ENCODE results near the gene NPFFR1. TPM values are rescaled to one million over a fixed set of nuclear protein-coding genes. Genes with fewer than 3 reads are reported as not detected.

The NPFFR1 gene
- total RNA-seq, 2 experiments from 2014 or later = not detected

GRCh38 chr10:70320751-70321150 lies 36.9 kb upstream of the NPFFR1 start:
- Mint-ChIP-seq H3K27me3 (no peaks in the 10 kb centered on the region), H3K27ac (no peak overlapping the region), H3K9me3 (no peaks in the 10 kb centered on the region), H3K4me1 (peaks cover 25% of the 10 kb centered on the region), H3K4me3 (no peak overlapping the region), H3K36me3 (no peaks in the 10 kb centered on the region)
- DNase-seq = no peak

GRCh38 chr10:70319824-70320223 lies 36.0 kb upstream of the NPFFR1 start:
- Mint-ChIP-seq H3K4me3 (no peak overlapping the region), H3K27ac (no peak overlapping the region), H3K27me3 (no peaks in the 10 kb centered on the region), H3K36me3 (no peaks in the 10 kb centered on the region), H3K4me1 (peaks cover 20% of the 10 kb centered on the region), H3K9me3 (no peaks in the 10 kb centered on the region)
- DNase-seq = no peak

GRCh38 chr10:70319183-70319582 lies 35.4 kb upstream of the NPFFR1 start:
- peaks cover 15% of the 10 kb centered on the region for H3K4me1 Mint-ChIP-seq
- H3K27me3 Mint-ChIP-seq = no peaks in the 10 kb centered on the region
- H3K9me3 Mint-ChIP-seq = peaks cover 2% of the 10 kb centered on the region
- H3K27ac Mint-ChIP-seq = no peak overlapping the region
- no peak for DNase-seq
- peaks cover 2% of the 10 kb centered on the region for H3K36me3 Mint-ChIP-seq
- H3K4me3 Mint-ChIP-seq = no peak overlapping the region

GRCh38 chr10:70317943-70318318 lies 34.1 kb upstream of the NPFFR1 start:
- H3K4me3 Mint-ChIP-seq = no peak overlapping the region
- DNase-seq = no peak
- H3K36me3 Mint-ChIP-seq = peaks cover 5% of the 10 kb centered on the region
- no peaks in the 10 kb centered on the region for H3K27me3 Mint-ChIP-seq
- peaks cover 5% of the 10 kb centered on the region for H3K4me1 Mint-ChIP-seq
- no peak overlapping the region for H3K27ac Mint-ChIP-seq
- peaks cover 5% of the 10 kb centered on the region for H3K9me3 Mint-ChIP-seq

GRCh38 chr10:70317272-70317942 lies 33.6 kb upstream of the NPFFR1 start:
- no peak for DNase-seq
- peaks cover 5% of the 10 kb centered on the region for H3K36me3 Mint-ChIP-seq
- peaks cover 5% of the 10 kb centered on the region for H3K9me3 Mint-ChIP-seq
- no peak overlapping the region for H3K4me3 Mint-ChIP-seq
- no peaks in the 10 kb centered on the region for H3K4me1 Mint-ChIP-seq
- H3K27ac Mint-ChIP-seq = no peak overlapping the region
- no peaks in the 10 kb centered on the region for H3K27me3 Mint-ChIP-seq

GRCh38 chr10:70315815-70316214 lies 32.0 kb upstream of the NPFFR1 start:
- DNase-seq = no peak
- H3K9me3 Mint-ChIP-seq = peaks cover 5% of the 10 kb centered on the region
- H3K27ac Mint-ChIP-seq = no peak overlapping the region

GRCh38 chr10:70315276-70315675 lies 31.5 kb upstream of the NPFFR1 start:
- Mint-ChIP-seq H3K4me1 (no peaks in the 10 kb centered on the region), H3K4me3 (no peak overlapping the region), H3K9me3 (peaks cover 5% of the 10 kb centered on the region), H3K27ac (no peak overlapping the region), H3K27me3 (no peaks in the 10 kb centered on the region), H3K36me3 (peaks cover 5% of the 10 kb centered on the region)
- no peak for DNase-seq

More at GRCh38 chr10:70315815-70316214, 32.0 kb upstream of the NPFFR1 start:
- Mint-ChIP-seq H3K27me3 (no peaks in the 10 kb centered on the region), H3K36me3 (peaks cover 5% of the 10 kb centered on the region), H3K4me3 (no peak overlapping the region), H3K4me1 (no peaks in the 10 kb centered on the region)

- no peaks in the 10 kb centered on the region for H3K27me3 Mint-ChIP-seq
- DNase-seq = no peak
These were observed 29.2 kb upstream of the NPFFR1 start for GRCh38 chr10:70312972-70313371.

GRCh38 chr10:70312249-70312648 lies 28.4 kb upstream of the NPFFR1 start:
- no peaks in the 10 kb centered on the region for H3K27me3 Mint-ChIP-seq

More at GRCh38 chr10:70312972-70313371, 29.2 kb upstream of the NPFFR1 start:
- H3K4me3 Mint-ChIP-seq = no peak overlapping the region
- peaks cover 5% of the 10 kb centered on the region for H3K36me3 Mint-ChIP-seq
- no peaks in the 10 kb centered on the region for H3K4me1 Mint-ChIP-seq
- peaks cover 5% of the 10 kb centered on the region for H3K9me3 Mint-ChIP-seq
- no peak overlapping the region for H3K27ac Mint-ChIP-seq

GRCh38 chr10:70311698-70312097 lies 27.9 kb upstream of the NPFFR1 start:
- DNase-seq = no peak
- no peaks in the 10 kb centered on the region for H3K4me1 Mint-ChIP-seq
- peaks cover 5% of the 10 kb centered on the region for H3K36me3 Mint-ChIP-seq
- no peak overlapping the region for H3K27ac Mint-ChIP-seq
- H3K9me3 Mint-ChIP-seq = peaks cover 5% of the 10 kb centered on the region
- no peak overlapping the region for H3K4me3 Mint-ChIP-seq
- H3K27me3 Mint-ChIP-seq = no peaks in the 10 kb centered on the region

More at GRCh38 chr10:70312249-70312648, 28.4 kb upstream of the NPFFR1 start:
- Mint-ChIP-seq H3K36me3 (peaks cover 5% of the 10 kb centered on the region), H3K9me3 (peaks cover 5% of the 10 kb centered on the region), H3K4me3 (no peak overlapping the region), H3K27ac (no peak overlapping the region), H3K4me1 (no peaks in the 10 kb centered on the region)
- DNase-seq = no peak

GRCh38 chr10:70309661-70310060 lies 25.9 kb upstream of the NPFFR1 start:
- no peak overlapping the region for H3K4me3 Mint-ChIP-seq
- no peak overlapping the region for H3K27ac Mint-ChIP-seq
- H3K36me3 Mint-ChIP-seq = peaks cover 5% of the 10 kb centered on the region
- peaks cover 5% of the 10 kb centered on the region for H3K9me3 Mint-ChIP-seq
- DNase-seq = no peak
- no peaks in the 10 kb centered on the region for H3K27me3 Mint-ChIP-seq
- H3K4me1 Mint-ChIP-seq = no peaks in the 10 kb centered on the region

- no peaks in the 10 kb centered on the region for H3K4me1 Mint-ChIP-seq
- H3K27ac Mint-ChIP-seq = no peak overlapping the region
- no peaks in the 10 kb centered on the region for H3K36me3 Mint-ChIP-seq
- no peak overlapping the region for H3K4me3 Mint-ChIP-seq
- H3K27me3 Mint-ChIP-seq = no peaks in the 10 kb centered on the region
- DNase-seq = no peak
- H3K9me3 Mint-ChIP-seq = no peaks in the 10 kb centered on the region
These were observed 24.6 kb upstream of the NPFFR1 start for GRCh38 chr10:70308121-70309060.

- Mint-ChIP-seq H3K36me3 (no peaks in the 10 kb centered on the region), H3K9me3 (no peaks in the 10 kb centered on the region), H3K4me3 (no peak overlapping the region), H3K27me3 (no peaks in the 10 kb centered on the region), H3K4me1 (no peaks in the 10 kb centered on the region), H3K27ac (no peak overlapping the region)
- DNase-seq = no peak
These were observed 23.2 kb upstream of the NPFFR1 start for GRCh38 chr10:70306886-70307520.

GRCh38 chr10:70306181-70306705 lies 22.4 kb upstream of the NPFFR1 start:
- no peaks in the 10 kb centered on the region for H3K27me3 Mint-ChIP-seq
- no peaks in the 10 kb centered on the region for H3K9me3 Mint-ChIP-seq
- DNase-seq = no peak
- H3K36me3 Mint-ChIP-seq = no peaks in the 10 kb centered on the region
- no peak overlapping the region for H3K27ac Mint-ChIP-seq
- H3K4me3 Mint-ChIP-seq = no peak overlapping the region
- H3K4me1 Mint-ChIP-seq = no peaks in the 10 kb centered on the region

GRCh38 chr10:70303730-70304129 lies 19.9 kb upstream of the NPFFR1 start:
- Mint-ChIP-seq H3K27me3 (no peaks in the 10 kb centered on the region), H3K4me3 (no peak overlapping the region), H3K36me3 (no peaks in the 10 kb centered on the region), H3K4me1 (no peaks in the 10 kb centered on the region), H3K9me3 (no peaks in the 10 kb centered on the region), H3K27ac (no peak overlapping the region)
- DNase-seq = no peak

All from activated naive CD8-positive, alpha-beta T cell treated with anti-CD3 and anti-CD28 coated beads for 36 hours (primary cell).